Right forelimb (tissue), 1 donor: ENCODE data around the gene SMIM3.
"Not testable (repeated sequence)": the region's sequence is repeated elsewhere in the genome, so short reads cannot be mapped to it uniquely, and the experiment has no call there.

ENCODE experiments used
- DNase-seq: peaks from one replicate; pipeline ENCODE4 v3.0.0-alpha.2; 2018

SMIM3 gene, protein sequence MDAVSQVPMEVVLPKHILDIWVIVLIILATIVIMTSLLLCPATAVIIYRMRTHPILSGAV

DNA sequence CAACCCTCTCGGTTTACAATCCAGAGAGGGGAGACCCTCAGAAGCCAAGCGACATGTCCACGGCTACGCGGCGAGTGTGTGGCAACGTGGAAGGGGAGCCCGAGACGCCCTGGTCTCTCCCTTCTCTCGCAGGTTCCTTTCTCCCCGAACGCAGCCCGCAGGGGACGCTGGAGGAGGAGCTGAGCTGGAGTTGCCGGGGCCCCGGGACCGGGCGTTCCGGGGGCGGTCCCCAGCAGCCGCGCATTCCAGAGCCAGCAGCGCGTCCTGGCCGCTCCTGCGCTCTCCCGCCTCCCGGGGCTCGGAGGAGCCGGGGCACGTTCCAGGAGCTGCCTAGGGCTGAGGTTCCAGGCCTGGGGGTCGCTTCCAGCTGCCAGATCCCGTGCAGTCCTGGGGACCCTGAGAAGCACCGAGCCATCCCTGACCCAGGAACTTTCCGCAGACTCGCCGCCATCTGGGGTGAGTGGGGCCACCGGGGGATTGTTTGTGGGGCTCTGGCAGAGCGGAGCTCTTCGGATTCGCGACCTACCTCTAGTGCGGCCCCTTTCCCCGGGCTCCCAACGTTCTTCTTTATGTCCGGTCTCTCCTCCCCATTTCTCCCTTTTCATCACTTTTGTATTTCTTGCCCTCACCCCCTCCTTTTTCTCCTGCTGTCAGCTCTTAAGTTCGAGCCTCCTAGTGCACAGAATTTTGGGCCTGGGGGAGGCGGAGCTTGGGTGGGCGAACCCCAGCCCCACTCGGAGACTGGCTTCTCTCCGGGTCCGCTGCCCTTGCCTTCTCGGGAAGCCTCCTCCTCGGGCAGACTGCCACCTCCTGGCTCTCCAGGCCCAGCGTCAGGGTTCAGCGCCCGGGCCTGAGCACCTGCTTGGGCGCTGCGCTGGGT, at the start of gene SMIM3:
TSS of gene SMIM3 (plus strand) at position 241 of the 880 bp plus-strand sequence. CDS start 16,684 bp downstream, outside the sequence.
- DNase-seq, result peak; percentile 88

DNA sequence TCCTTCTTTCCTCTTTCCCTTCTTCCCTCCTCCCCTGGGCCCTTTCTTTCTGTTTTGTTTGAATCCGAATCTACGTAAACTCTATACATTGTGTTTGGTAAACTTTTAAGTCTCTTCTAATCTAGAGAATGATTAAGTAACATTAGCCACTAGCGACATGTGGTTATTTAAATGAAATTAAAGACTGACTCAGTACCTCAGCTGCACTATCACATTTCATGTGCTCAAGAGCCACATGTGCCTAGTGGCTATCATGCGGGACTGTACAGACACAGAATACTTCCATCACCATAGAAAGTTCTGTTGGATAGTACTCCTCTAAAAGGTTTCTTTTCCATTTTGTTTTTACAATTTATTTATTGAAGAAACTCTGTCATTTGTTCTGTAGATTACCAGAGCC, 48.7 kb upstream of the SMIM3 start:
- no peak for DNase-seq

DNA sequence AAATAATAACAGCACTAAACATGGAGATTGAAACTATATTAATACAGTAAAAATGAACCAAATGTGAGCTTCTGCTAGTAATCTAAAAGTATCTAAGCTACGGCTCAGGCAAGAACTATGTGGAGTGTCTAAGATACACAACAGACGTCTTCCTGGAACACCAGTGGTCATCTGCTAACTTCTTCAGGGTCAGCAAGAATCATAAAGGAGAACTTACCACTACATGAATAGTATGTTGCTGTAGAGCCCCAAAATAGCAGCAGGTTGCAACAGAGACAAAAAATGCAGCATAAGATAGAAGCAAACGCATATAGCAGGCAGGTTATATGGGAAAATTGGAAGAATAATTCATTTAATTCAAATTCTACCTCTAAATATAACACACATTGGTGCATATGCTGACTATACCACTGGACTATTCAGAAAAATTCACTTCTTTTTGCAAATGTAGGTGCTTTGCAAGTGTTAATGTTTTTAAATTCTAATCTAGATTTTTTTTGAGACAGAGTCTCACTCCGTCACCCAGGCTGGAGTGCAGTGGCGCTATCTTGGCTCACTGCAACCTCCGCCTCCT, 46.8 kb upstream of the SMIM3 start:
- no peak for DNase-seq

DNA sequence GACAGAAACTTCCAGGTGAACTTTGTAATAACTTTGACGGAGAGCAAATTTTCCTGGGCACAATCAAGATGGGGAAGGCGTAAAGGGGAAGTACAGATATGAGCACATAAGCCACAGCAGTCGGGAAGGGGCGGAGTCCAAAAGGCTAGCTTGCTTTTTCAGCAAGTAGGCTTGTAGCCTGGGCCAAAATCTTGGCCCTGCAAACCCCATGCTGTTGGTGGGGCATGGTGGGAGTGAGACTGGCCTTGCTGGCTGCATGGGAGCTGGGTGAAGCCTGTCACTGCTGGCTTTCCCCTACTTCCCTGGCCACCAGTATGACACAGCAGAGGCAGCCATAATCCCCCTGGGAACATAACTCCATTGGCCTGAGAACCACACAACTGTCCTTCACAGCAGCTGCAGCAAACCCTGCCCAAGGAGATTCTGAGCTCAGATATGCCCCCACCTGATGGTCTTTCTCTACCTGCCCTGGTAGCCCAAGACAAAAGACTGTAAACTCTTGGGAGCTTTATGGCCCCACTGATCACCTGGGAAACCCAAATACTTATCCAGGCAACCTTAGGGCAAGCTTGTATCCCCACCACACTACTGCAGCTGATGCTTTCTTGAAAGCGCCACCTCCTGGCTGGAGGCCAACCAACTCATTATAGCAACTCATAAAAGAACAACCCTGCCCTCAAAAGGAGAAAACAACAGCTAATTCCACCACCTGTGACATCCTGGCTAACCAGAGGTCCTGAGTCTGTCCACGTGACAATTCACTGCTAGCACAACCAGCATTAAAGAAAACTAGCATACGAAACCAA, 43.8 kb upstream of the SMIM3 start:
- DNase-seq, result no peak

DNA sequence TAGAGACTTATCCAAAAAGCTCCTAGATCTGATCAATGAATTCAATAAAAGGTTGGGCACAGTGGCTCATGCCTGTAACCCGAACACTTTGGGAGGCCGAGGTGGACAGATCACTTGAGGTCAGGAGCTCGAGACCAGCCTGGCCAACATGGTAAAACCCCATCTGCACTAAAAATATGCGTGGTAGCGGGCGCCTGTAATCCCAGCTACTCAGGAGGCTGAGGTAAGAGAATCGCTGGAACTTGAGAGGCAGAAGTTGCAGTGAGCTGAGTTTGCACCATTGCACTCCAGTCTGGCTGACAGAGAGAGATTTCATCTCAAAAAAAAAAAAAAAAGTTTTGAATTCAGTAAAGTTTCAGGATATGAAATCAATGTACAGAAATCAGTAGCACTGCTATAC, 39.7 kb upstream of the SMIM3 start:
- DNase-seq, result no peak

DNA sequence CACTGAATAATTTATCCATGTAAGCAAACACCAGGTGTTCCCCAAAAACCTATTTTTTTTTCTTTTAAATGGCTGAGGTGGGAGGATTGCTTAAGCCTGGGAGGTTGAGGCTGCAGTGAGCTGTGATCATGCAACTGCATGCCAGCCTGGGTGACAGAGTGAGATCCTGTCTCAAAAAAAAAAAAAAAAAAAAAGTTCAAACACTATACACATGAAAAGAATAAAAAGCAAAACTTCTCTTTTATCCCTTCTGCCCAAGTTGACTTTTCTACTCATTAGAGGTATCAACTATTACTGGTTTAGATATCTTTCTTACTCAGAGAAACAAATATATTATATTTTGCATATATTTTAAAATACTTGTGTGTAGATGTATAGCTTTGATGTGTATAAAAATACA, 37.6 kb upstream of the SMIM3 start:
- no peak for DNase-seq

DNA sequence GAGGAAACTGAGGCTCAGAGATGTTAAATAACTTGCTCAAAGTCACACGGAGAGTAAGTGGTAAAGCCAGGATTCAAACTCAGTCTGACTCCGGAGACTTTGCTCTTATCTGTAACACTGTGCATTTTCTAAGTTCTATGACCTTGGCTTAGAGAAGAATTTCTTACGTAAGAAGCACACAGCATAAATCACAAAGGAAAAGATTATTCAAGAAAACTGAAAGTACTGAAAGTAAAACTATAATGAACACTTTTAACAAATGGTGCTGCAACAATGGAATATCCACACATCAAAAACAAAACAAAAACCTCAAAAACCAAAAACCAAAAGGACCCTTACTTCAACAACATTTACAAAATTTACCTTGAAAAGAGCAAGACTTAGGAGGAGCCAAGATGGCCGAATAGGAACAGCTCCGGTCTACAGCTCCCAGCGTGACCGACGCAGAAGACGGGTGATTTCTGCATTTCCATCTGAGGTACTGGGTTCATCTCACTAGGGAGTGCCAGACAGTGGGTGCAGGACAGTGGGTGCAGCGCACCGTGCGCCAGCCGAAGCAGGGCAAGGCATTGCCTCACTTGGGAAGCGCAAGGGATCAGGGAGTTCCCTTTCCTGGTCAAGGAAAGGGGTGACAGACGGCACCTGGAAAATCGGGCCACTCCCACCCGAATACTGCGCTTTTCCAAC, 36.0 kb upstream of the SMIM3 start:
- not testable (repeated sequence) for DNase-seq

DNA sequence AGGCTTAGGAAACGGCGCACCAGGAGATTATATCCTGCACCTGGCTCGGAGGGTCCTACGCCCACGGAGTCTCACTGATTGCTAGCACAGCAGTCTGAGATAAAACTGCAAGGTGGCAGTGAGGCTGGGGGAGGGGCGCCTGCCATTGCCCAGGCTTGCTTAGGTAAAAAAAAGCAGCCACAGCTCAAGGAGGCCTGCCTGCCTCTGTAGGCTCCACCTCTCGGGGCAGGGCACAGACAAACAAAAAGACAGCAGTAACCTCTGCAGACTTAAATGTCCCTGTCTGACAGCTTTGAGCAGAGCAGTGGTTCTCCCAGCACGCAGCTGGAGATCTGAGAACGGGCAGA, 35.4 kb upstream of the SMIM3 start:
- DNase-seq, result not testable (repeated sequence)

DNA sequence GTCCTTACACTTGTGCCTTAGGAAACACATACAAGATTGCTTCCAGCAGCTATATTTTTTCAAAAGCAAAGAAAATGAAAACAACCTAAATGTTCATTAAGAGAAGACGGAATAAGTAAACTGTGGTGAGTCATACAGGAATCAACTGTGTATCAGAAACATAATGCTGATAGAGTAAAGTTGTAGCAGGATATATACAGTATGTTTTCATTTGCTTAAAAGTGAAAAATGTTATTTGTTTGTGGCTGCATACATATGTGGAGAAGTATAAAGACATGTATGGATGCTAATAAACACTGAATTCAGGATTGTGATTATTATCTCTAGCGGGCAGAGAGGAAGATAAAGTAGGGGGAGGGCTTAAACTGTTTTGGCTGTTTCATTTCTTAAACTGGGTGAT, 28.1 kb upstream of the SMIM3 start:
- DNase-seq, result no peak

DNA sequence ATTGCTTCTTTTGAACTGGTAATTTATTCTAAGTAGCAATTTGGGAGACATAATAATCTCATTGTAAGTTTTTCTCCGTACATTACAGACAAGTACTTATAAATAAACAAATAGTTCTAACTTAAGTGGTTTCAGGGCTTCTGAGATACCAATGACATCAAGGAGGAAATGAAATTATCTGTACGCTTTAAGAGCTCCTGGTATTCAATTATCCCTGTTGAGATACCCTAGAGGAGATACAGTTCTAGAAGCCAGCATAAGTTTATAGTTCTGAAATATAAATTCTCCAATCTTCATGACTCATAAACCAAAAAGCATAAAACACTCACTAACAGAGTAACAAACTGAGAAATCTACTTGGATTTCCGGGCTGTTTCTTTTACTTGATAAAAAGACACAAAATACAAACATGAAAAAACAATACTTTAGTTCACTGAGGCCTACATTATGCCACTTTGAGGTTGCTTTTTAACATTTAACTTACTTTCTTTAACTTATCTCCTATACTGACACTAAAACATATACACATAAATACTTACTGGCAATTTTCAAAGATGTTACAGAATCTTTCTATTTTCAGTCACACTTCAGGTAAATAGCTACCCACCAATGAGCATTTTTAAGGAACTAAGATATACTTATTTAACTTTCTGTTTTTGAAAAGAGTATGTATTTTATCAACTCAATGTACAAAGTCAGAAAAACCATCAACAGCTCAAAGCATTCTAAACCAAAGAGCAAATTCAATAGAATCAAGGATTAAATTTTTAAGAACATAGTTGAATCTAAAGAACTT, 27.3 kb upstream of the SMIM3 start:
- no peak for DNase-seq

DNA sequence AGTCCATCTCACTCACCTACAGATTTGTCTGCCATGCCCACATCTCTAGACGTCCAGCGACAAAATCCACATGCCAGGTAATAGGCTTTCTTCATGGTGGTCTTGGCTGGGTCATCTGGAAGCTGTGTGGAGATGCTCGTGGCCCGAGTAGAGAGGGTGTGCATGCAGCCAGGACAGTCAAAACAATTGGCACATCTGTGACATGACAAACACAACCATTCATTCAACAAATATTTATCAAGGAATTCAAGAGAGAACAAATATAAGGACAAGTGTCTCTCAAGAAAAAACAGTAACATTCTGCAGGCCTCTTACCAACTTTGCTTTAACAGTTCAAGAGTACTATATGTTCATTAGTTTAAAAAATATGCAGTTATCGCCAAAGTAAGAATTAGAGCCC, 25.1 kb upstream of the SMIM3 start:
- DNase-seq, result no peak

DNA sequence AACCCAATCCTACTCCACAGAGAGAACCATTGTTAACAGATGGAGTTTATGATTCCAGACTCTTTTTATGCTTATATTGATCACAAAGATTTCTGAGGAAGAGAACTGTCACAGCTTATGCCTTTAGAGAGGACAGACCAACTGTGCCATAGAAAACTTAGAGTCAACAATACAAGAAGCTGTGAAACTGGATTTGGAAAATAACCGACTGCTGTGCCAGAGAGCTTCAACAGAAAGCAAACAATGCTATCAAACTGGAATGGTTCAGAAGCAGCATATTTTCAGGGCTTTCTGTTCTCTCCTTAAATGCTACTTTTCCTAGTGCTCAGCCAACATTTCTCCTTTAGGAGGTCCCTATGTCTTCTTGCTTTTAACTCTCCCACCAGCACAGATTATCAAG, 24.7 kb upstream of the SMIM3 start:
- DNase-seq, result no peak

DNA sequence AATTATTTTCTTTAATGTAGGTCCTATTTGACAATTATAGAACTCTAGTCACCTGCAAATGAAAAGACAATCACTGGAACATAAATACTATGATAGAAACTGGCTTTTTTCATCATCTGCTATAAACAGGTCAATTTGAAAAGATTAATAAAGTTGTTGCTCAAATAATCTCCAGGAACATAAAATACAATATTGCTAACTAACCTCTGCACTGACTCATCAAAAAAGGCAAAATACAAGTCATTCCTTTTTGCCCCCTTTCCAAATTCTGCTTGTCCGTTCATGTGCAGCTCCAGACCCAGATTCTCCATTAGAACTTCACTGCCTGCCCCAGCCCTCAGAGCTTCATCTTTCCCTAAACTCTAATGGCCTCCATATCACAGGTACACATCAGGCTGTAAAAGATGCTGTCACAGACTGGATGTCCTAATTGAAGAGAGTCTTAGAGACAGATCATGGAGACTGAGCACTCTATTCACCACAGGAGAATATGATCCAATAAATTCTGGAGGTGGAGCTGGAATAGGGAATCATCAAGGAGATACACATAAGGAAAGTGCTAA, 21.4 kb upstream of the SMIM3 start:
- DNase-seq, result no peak

DNA sequence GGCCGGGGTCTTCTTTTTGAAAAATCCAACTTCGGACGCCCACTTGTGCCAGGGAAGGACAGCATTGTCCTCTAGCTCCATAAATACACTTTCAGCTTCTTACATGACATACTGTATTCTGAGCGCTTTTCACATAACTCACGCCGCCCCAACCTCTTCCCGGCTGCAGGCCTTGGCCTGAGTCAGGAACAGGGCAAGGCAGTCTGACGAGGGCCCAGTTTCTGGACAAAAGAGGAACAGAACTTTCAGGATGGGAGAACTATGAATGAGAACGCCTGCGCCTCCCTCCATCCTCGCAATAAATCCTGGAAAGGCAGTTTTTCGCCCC, 20.4 kb upstream of the SMIM3 start:
- DNase-seq, result no peak

DNA sequence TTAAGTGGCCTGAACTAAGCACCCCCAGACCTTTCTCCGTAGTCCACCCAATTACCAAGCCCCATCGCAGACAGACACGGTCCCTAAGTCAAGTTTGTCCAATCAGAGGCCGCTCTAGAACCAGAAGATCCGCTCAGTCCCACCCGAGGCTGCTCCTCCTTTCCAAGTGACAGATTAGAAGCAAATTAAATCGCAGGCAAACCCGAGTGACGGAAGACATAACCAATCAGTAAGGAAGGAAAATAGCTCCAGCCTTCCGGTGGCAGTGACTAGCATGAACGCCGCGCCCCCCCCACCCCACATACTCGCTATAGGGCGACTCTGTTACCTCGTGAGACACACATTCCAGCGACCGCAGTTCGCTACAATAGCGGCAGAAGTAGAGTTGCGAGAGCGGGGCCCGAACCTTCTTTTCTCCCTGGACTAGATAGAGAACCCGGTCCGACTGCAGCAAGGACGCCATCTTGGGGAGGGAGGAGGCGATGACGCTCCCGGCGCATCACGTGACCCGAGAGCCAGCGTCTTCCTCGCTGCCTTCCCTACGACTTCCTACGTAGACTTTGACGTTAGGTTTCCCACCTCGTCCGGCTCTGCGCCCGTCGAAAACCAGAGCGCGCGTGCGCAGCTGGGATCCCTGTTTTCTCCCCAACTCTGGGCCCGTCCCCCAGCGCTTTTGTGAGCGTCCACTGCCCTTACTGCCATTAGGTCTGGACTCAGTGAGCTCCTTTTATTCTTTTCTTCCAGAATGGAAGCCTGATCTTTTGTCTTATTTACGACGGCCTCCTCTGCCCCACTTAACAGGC, 19.8 kb upstream of the SMIM3 start, which contains the start of gene DCTN4:
TSS of gene DCTN4 (minus strand) at position 487 of the 803 bp plus-strand sequence. CDS start at position 463, 24 bp downstream.
- peak; percentile 97 for DNase-seq

DNA sequence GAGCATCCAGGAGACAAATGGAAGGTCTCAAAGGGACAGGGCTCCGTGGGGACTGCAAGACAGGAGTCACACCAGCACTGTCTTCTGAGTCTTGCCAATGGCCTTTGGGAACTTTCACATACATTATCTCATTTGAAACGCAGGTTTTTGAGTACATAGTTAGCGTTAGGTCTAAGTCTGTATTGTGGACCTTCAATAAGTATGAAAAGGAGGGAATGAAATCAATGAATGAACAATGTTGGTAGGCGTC, 19.3 kb upstream of the SMIM3 start:
- DNase-seq, result no peak

DNA sequence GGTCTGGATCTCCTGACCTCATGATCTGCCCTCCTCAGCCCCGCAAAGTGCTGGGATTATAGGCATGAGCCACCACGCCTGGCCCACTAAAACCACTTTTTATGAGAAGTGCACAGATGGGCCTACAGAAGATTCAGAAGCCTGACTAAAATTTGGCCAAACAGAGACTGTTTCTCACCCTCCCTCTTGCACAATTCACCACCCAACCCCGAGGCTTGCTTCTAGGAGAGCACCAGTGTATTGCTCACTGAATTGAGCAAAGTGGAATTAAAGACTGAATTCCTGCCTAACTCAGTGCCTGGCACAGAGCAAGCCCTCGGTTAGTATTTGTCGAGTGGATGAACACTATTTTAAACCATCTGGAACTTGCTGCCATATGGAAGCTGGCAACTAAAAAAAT, 16.3 kb upstream of the SMIM3 start:
- no peak for DNase-seq

DNA sequence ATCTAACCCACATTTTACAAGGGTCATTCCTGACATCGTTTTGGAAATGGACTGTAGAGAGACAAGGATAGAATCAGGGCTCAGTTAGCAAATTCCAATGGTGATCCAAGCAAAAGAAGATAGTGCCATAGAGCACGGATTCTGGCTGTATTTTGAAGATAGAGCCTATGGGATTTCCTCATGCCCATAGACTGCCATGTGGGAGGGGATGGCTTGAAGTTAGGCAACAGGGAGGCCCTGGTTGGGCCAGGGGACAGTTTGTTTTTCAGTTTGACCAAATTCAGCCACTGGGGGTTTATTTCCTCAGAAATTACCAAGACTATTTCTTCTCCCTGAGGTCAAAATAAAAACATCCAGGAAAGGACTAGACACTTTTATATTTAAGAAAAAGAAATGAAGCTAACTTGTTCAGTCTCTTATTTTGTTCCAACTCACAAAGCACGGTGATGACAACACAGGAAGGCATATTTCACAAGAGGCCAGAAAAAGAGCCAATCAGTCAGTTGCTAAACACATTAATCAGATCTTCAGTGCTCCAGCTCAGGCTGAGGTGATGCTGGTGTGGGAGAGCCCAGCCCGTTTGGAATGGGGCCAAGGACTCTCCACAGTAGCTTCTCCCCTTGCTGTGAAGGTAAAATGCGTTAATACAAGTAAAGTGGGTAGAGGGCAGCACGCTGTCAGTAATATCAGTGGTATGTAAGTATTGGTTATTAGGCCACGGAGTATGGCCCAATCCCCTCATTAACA, 15.4 kb upstream of the SMIM3 start:
- DNase-seq, result no peak

DNA sequence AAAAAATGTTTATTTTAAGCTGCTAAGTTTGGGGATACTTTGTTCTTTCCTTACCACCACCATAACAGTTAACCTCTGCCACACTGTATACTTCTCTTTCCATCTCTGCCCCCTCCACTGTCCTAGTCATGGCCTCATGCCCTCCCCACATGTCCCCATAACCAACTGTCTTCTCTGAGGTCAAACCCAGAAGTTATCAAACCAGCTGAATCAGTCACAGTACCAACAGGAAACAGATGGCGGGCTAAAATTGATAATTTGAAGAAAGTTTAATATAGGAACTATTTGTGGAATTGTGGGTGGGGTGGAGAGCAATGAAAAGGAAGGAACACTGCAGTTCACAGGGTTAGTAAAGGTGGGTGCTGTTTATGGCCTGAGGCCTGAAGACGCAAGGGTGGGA, 14.0 kb upstream of the SMIM3 start:
- DNase-seq, result no peak

DNA sequence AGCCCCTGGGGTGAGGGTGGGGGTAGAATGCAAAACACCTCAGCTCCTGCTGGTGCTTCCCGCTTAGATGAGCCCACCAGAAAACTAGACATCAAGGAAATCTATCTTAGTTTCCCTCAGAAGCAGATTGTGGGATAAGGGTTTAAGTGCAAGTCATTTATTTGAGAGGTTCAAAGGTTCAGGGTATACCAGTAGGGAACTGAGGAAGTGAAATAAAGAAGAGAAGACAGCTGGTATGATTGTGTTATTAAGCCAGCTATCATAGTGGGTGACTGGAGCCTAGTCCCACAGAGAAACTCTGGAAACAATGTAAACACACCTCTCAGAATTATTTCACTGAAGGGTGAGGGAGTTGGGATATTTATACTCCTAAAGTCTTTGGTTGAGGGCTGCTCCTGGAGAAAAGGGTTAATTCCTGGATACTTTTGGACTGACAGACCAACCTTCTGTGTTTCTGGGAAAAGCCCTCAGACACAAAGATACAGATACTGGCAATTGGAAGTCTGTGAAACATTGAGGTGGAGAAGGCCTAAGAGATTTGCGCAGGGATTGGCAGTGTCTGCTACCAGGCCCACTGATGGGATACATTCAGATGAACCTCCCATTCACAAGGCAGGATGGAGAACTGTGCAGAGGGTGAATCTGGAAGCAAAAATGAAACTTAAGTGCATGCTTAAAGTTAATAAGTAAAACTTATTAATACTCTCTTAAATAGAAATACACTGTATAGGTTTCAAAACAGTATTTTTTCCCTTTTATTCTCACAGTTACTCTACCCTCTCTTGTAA, 13.4 kb upstream of the SMIM3 start:
- no peak for DNase-seq
